ENCODE measurements around the gene TERT. TPM values are rescaled to one million over a fixed set of nuclear protein-coding genes. Genes with fewer than 3 reads are reported as not detected.

The TERT gene
- total and polyA plus RNA-seq, 2 of the 4 experiments (the other 2 are of a cell fraction) = not detected

- DNase-seq (no peak), ATAC-seq (ENCODE audit: low read depth) (no peak)
- POLR2A ChIA-PET (ENCODE audit: unreplicated experiment) = no interaction called here
- Histone ChIP-seq H3K79me1 (ENCODE audit: low read depth in 1 of 2, low read length in 2 of 2) (no peaks in the 10 kb centered on the region), H3K4ac (ENCODE audit: low read depth, low read length) (no peak overlapping the region), H3K9me3 (ENCODE audit: control insufficient read depth, insufficient read depth, low read length) (peaks cover 25% of the 10 kb centered on the region), H4K8ac (ENCODE audit: low read depth in 2 of 2, low read length in 2 of 2) (no peak overlapping the region), H2AFZ (replicated peaks; ENCODE audit: low read length, poor library complexity) (no peak overlapping the region), H3K4me2 (ENCODE audit: low read depth, low read length) (no peak overlapping the region), H4K91ac (ENCODE audit: insufficient read depth, low read depth, low read length) (no peak overlapping the region), H2BK15ac (ENCODE audit: low read depth, low read length) (no peak overlapping the region), H2AK5ac (ENCODE audit: low read depth, low read length) (no peak overlapping the region), H3K14ac (replicated peaks; ENCODE audit: low read depth, low read length) (no peak overlapping the region), H3K9ac (ENCODE audit: low read depth, low read length) (no peak overlapping the region), H3K56ac (ENCODE audit: extremely low read depth, insufficient read depth, low read length) (no peak overlapping the region), H3K4me3 (ENCODE audit: insufficient read depth, low read depth, low read length) (no peak overlapping the region), H3K36me3 (ENCODE audit: control insufficient read depth, insufficient read depth, low read length) (no peaks in the 10 kb centered on the region), H3K4me1 (ENCODE audit: control insufficient read depth, insufficient read depth, low read length) (no peaks in the 10 kb centered on the region), H4K20me1 (ENCODE audit: insufficient read depth, low read length) (no peaks in the 10 kb centered on the region), H3K23ac (ENCODE audit: low read depth, low read length) (no peak overlapping the region), H4K5ac (ENCODE audit: low read depth, low read length) (no peak overlapping the region), H2BK5ac (ENCODE audit: low read depth, low read length, poor library complexity, severe bottlenecking) (no peak overlapping the region), H2BK20ac (ENCODE audit: low read depth, low read length) (no peak overlapping the region), H3K27ac (ENCODE audit: insufficient read depth, low read length) (no peak overlapping the region), H2BK120ac (ENCODE audit: low read depth, low read length) (no peak overlapping the region), H2AK9ac (replicated peaks; ENCODE audit: low read depth, low read length, poor library complexity) (no peak overlapping the region), H3K9me1 (ENCODE audit: insufficient read depth, low read length) (no peaks in the 10 kb centered on the region), H3K27me3 (ENCODE audit: control insufficient read depth, insufficient read depth, low read length) (no peaks in the 10 kb centered on the region), H3K18ac (ENCODE audit: low read depth, low read length) (no peak overlapping the region)
- no TSS peak for BruUV-seq (replicated peaks)
- intact Hi-C loops (cut with micrococcal nuclease) (no loop called here), in situ Hi-C loops (cut with MboI; ENCODE audit: low sequenced_read_pairs) (no loop called here), dilution Hi-C loops (cut with HindIII; ENCODE audit: low sequenced_read_pairs, unreplicated experiment) (no loop called here)
- CTCF ChIA-PET = no interaction called here
- WGBS, 2 experiments (ENCODE audit: extremely low coverage in 2 of 2, insufficient read length in 1 of 2) = 60% methylated on average over 1 of the region's 13 CpGs; no CpG with 5 or more reads in 1 of the 2 experiments
- no peak for TF ChIP-seq RFX5 (IDR thresholded peaks at IDR 0.05; ENCODE audit: low read depth, low read length)
- TF ChIP-seq FOS (IDR thresholded peaks at IDR 0.05; ENCODE audit: low read depth, low read length) = no peak
- TF ChIP-seq RCOR1 (IDR thresholded peaks at IDR 0.05; ENCODE audit: insufficient replicate concordance, low read length) = no peak
- no peak for TF ChIP-seq CTCF (conservative IDR thresholded peaks at IDR 0.05; ENCODE audit: low read depth, low read length)
- no peak for TF ChIP-seq USF2 (IDR thresholded peaks at IDR 0.05; ENCODE audit: low read depth, low read length)
- no peak for TF ChIP-seq MAZ (IDR thresholded peaks at IDR 0.05; ENCODE audit: borderline replicate concordance, low read depth, low read length)
- no peak for TF ChIP-seq MXI1 (IDR thresholded peaks at IDR 0.05; ENCODE audit: borderline replicate concordance, low read depth, low read length)
- no peak for TF ChIP-seq CHD1 (IDR thresholded peaks at IDR 0.05; ENCODE audit: low read depth, low read length)
- no peak for TF ChIP-seq POLR2A (IDR thresholded peaks at IDR 0.05; ENCODE audit: low read depth, low read length)
- TF ChIP-seq NFE2L2 (IDR thresholded peaks at IDR 0.05; ENCODE audit: low read depth, low read length) = no peak
- TF ChIP-seq SMC3 (IDR thresholded peaks at IDR 0.05; ENCODE audit: low read depth, low read length) = no peak
- TF ChIP-seq ELK1 (IDR thresholded peaks at IDR 0.05; ENCODE audit: borderline replicate concordance, low read depth, low read length) = no peak
- TF ChIP-seq BHLHE40 (IDR thresholded peaks at IDR 0.05; ENCODE audit: low read depth, low read length) = no peak
- TF ChIP-seq MAFK (IDR thresholded peaks at IDR 0.05; ENCODE audit: low read depth, low read length) = no peak
- TF ChIP-seq RAD21 (IDR thresholded peaks at IDR 0.05; ENCODE audit: low read length) = no peak
- no peak for TF ChIP-seq CEBPB (IDR thresholded peaks at IDR 0.05; ENCODE audit: low read depth, low read length)
Measured at GRCh38 chr5:1278216-1278615, 16.7 kb downstream of the TERT start.
